ENCODE measurements around the gene NUP93.

- no peak for TF ChIP-seq CTCF (IDR thresholded peaks at IDR 0.05)
- TF ChIP-seq POLR2A (IDR thresholded peaks at IDR 0.05), result no peak
These were observed 147.7 kb downstream of the NUP93 start for GRCh38 chr16:56877486-56878182.
